Fibroblast of lung (primary cell): ENCODE data around the gene AATK. TPM values are rescaled to one million over a fixed set of nuclear protein-coding genes. Genes with fewer than 3 reads are reported as not detected.

ENCODE experiments used
- DNase-seq, 2 donors: peaks; one replicate each; pipeline versions ENCODE4 v3.0.0 to v3.0.0-alpha.2; 2010; ENCODE audit warnings: low read depth in 2 of 2
- H2AFZ ChIP-seq: 2 replicates; pipeline ENCODE4 v1.5.1; 2012; ENCODE audit warnings: low read length, control low read depth, inconsistent platforms
- H3K27ac ChIP-seq: 2 replicates; pipeline ENCODE4 v1.5.1; 2011; ENCODE audit warnings: low read length, control low read depth; ENCODE audit not compliant: insufficient read depth
- H3K27me3 ChIP-seq: 2 replicates; pipeline ENCODE4 v1.5.1; 2011; ENCODE audit warnings: mild to moderate bottlenecking, low read length; ENCODE audit not compliant: control insufficient read depth, insufficient read depth
- H3K36me3 ChIP-seq: 2 replicates; pipeline ENCODE4 v1.5.1; 2011; ENCODE audit warnings: low read length; ENCODE audit not compliant: control insufficient read depth, insufficient read depth
- H3K4me1 ChIP-seq: 2 replicates; pipeline ENCODE4 v1.5.1; 2011; ENCODE audit warnings: low read length; ENCODE audit not compliant: control insufficient read depth, insufficient read depth; ENCODE audit errors: extremely low read depth
- H3K4me2 ChIP-seq: 2 replicates; pipeline ENCODE4 v1.5.1; 2011; ENCODE audit warnings: low read length, control low read depth; ENCODE audit not compliant: insufficient read depth; ENCODE audit errors: extremely low read depth
- H3K4me3 ChIP-seq, 4 experiments: fragments of 200-600 bp in 1 of 4; sonication (generic) in 1 of 4; replicated peaks in 1 of 4; 2 replicates each; pipeline ENCODE4 v1.5.1; 2011 to 2016; ENCODE audit warnings: low read length in 4 of 4, low read depth in 3 of 4, mild to moderate bottlenecking in 3 of 4, control low read depth in 2 of 4, inconsistent platforms in 1 of 4, mixed read lengths in 1 of 4; ENCODE audit not compliant: insufficient read depth in 1 of 4; ENCODE audit errors: control extremely low read depth in 1 of 4
- H3K79me2 ChIP-seq: 2 replicates; pipeline ENCODE4 v1.5.1; 2012; ENCODE audit warnings: mild to moderate bottlenecking, low read length, inconsistent platforms; ENCODE audit not compliant: control insufficient read depth, insufficient read depth
- H3K9ac ChIP-seq: 2 replicates; pipeline ENCODE4 v1.5.1; 2011; ENCODE audit warnings: mild to moderate bottlenecking, low read length, control low read depth; ENCODE audit not compliant: insufficient read depth
- H3K9me3 ChIP-seq: 2 replicates; pipeline ENCODE4 v1.5.1; 2012; ENCODE audit warnings: low read depth, low read length; ENCODE audit not compliant: control insufficient read depth, insufficient read depth
- H4K20me1 ChIP-seq: 2 replicates; pipeline ENCODE4 v1.5.1; 2011; ENCODE audit warnings: low read length; ENCODE audit not compliant: control insufficient read depth, insufficient read depth; ENCODE audit errors: extremely low read depth
- EZH2 ChIP-seq: IDR thresholded peaks from 2 replicates; pipeline ENCODE4 v1.5.1; 2012; ENCODE audit warnings: low read length, control low read depth, mild to moderate bottlenecking; ENCODE audit errors: missing control alignments
- polyA plus RNA-seq, 2 donors: library from polyadenylated mRNA; depleted of rRNA in 1 of 2; stranded (reverse) in 1 of 2; unstranded in 1 of 2; fragments of >200 nt; gene quantifications; 2 replicates each; pipeline ENCODE4 v1.2.1, GENCODE V29; 2011 to 2012; ENCODE audit warnings: missing spikeins in 1 of 2
- total RNA-seq: library from RNA; depleted of rRNA; stranded (reverse); fragments of >200 nt; gene quantifications from 2 replicates; pipeline ENCODE4 v1.2.1, GENCODE V29; 2014
- TF ChIP-seq, protein P1 (sequence below), 2 donors: IDR thresholded peaks in 1 of 2; conservative IDR thresholded peaks in 1 of 2; 1 replicate in 1 of 2; 2 replicates in 1 of 2; pipeline ENCODE4 v1.5.1; 2011 to 2012; ENCODE audit warnings: low read length in 2 of 2, control low read depth in 1 of 2, inconsistent platforms in 1 of 2, low read depth in 1 of 2, mild to moderate bottlenecking in 1 of 2

AATK gene
- total and polyA plus RNA-seq, 2 donors (not counting 1 experiment from before 2014, with no cell fraction given) = 0.16 to 0.50 TPM

DNA sequence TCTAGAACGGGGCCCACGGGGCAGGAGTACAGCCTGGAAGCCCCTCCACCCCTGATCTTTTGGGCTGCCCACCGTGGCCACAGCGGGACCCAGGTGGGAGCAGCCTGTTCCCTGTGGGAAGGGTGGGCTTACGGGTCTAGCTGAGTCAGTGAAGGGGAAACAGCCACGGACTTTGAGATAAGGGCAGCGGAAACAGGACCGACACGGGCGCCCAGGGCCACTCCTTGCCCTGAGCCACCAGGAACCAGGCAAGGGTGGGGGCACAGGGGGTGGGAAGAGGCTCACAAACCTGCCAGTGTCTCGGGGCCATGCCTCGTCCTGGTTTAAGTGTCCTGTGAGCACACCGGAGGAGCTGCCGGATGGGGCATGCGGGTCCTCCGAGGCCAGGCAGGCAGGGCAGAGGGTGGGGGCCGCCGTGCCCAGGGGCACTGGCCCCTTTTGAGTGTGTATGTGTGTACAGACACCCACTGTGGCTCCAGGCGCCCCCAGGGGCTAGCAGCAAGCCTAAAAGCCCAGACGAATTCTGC, 48.3 kb downstream of the AATK start:
- H3K27ac ChIP-seq = no peak overlapping the region
- no peaks in the 10 kb centered on the region for H3K9me3 ChIP-seq
- H4K20me1 ChIP-seq = no peaks in the 10 kb centered on the region
- no peaks in the 10 kb centered on the region for H3K79me2 ChIP-seq
- no peak for DNase-seq
- H3K27me3 ChIP-seq = no peaks in the 10 kb centered on the region
- H3K36me3 ChIP-seq = no peaks in the 10 kb centered on the region
- no peak overlapping the region for H2AFZ ChIP-seq
- H3K4me3 ChIP-seq = no peak overlapping the region
- no peaks in the 10 kb centered on the region for H3K4me1 ChIP-seq
- no peak for TF ChIP-seq EZH2
- TF ChIP-seq, protein P1, sequence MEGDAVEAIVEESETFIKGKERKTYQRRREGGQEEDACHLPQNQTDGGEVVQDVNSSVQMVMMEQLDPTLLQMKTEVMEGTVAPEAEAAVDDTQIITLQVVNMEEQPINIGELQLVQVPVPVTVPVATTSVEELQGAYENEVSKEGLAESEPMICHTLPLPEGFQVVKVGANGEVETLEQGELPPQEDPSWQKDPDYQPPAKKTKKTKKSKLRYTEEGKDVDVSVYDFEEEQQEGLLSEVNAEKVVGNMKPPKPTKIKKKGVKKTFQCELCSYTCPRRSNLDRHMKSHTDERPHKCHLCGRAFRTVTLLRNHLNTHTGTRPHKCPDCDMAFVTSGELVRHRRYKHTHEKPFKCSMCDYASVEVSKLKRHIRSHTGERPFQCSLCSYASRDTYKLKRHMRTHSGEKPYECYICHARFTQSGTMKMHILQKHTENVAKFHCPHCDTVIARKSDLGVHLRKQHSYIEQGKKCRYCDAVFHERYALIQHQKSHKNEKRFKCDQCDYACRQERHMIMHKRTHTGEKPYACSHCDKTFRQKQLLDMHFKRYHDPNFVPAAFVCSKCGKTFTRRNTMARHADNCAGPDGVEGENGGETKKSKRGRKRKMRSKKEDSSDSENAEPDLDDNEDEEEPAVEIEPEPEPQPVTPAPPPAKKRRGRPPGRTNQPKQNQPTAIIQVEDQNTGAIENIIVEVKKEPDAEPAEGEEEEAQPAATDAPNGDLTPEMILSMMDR (conservative IDR thresholded peaks at IDR 0.05 in 1 of 2, IDR thresholded peaks at IDR 0.05 in 1 of 2; ENCODE audit: low read depth in 1 of 2, low read length in 2 of 2) = no peak
- H3K4me2 ChIP-seq = no peak overlapping the region
- H3K9ac ChIP-seq = no peak overlapping the region

DNA sequence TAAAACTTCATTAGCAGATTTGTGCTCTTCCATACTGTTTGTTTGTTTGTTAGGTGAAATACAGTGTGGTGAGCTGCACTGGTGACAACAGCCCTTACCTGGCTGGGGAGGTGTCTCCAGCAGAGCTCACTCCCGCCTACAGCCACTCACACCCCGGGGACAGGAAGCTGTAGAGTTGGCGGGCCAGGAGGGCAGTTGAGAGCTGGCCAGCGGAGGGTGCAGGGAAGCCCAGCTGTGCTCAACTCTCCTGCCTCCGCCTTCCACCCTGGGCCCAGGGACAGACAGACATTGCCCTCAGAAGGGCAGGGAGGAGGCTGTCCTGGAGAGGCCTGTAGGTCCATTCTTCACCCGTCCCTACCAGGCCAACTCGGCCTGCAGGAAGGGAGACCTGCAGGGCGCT, 49.3 kb downstream of the AATK start:
- H3K27ac ChIP-seq = no peak overlapping the region
- no peak overlapping the region for H3K9ac ChIP-seq
- no peak overlapping the region for H3K4me2 ChIP-seq
- no peaks in the 10 kb centered on the region for H3K36me3 ChIP-seq
- no peak for TF ChIP-seq EZH2
- TF ChIP-seq, protein P1 (conservative IDR thresholded peaks at IDR 0.05 in 1 of 2, IDR thresholded peaks at IDR 0.05 in 1 of 2; ENCODE audit: low read depth in 1 of 2, low read length in 2 of 2) = no peak
- no peaks in the 10 kb centered on the region for H3K27me3 ChIP-seq
- H3K9me3 ChIP-seq = no peaks in the 10 kb centered on the region
- H3K4me1 ChIP-seq = no peaks in the 10 kb centered on the region
- no peak overlapping the region for H2AFZ ChIP-seq
- no peaks in the 10 kb centered on the region for H4K20me1 ChIP-seq
- H3K79me2 ChIP-seq = no peaks in the 10 kb centered on the region
- no peak for DNase-seq
- H3K4me3 ChIP-seq = no peak overlapping the region

DNA sequence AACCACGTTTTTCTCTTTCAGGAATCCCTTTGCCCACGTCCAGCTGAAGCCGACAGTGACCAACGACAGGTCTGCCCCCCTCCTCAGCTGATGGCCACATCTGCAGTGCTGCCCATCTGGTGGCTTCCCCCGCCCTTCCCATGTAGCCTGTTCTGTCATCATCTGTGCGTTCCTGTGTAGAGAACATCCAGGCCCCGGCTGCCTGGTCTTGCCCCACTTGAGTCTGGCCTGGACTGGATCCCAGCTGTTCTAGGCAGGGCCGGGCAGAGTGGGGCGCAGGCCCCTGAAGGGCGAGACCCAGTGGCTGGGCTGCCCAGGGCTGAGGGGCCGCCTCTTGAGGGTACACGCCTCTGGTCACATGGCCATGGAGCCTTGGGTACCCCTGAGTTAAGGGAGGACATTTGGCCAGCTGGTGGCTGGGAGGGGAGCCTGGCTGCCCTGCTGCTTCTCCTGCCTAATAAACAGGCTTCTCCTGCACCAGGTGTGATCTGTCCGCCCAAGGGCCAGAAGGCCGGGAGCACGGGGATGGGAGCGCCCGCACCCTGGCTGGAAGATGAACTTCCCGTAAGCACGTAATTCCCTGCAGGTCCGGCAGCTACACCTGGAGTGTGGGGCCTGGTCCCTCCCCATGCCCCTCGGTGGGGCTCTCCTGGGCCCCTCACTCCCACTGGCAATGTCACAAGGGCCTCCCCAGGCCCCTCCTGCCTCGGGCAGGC, 50.1 kb downstream of the AATK start:
- DNase-seq = no peak
- no peaks in the 10 kb centered on the region for H3K9me3 ChIP-seq

More for the DNA sequence above, 50.1 kb downstream of the AATK start:
- H3K4me2 ChIP-seq = no peak overlapping the region
- TF ChIP-seq EZH2 = no peak
- TF ChIP-seq, protein P1 (conservative IDR thresholded peaks at IDR 0.05 in 1 of 2, IDR thresholded peaks at IDR 0.05 in 1 of 2; ENCODE audit: low read depth in 1 of 2, low read length in 2 of 2) = no peak
- H2AFZ ChIP-seq = no peak overlapping the region
- no peak overlapping the region for H3K4me3 ChIP-seq
- no peaks in the 10 kb centered on the region for H4K20me1 ChIP-seq
- no peak overlapping the region for H3K27ac ChIP-seq
- H3K36me3 ChIP-seq = no peaks in the 10 kb centered on the region
- H3K79me2 ChIP-seq = no peaks in the 10 kb centered on the region
- H3K4me1 ChIP-seq = no peaks in the 10 kb centered on the region
- H3K27me3 ChIP-seq = no peaks in the 10 kb centered on the region
- no peak overlapping the region for H3K9ac ChIP-seq
